Measurements from ENCODE around the gene GRAMD1A.
"Not testable (repeated sequence)": the region's sequence is repeated elsewhere in the genome, so short reads cannot be mapped to it uniquely, and the experiment has no call there.

GRAMD1A gene

GRCh38 chr19:35021016-35021415 lies 20.9 kb downstream of the GRAMD1A start:
- DNase-seq: peak; percentile 4

GRCh38 chr19:35021596-35021995 lies 21.5 kb downstream of the GRAMD1A start:
- DNase-seq: peak; percentile 3

- no peak for DNase-seq
Observed at GRCh38 chr19:35022460-35022859, 22.3 kb downstream of the GRAMD1A start.

DNA sequence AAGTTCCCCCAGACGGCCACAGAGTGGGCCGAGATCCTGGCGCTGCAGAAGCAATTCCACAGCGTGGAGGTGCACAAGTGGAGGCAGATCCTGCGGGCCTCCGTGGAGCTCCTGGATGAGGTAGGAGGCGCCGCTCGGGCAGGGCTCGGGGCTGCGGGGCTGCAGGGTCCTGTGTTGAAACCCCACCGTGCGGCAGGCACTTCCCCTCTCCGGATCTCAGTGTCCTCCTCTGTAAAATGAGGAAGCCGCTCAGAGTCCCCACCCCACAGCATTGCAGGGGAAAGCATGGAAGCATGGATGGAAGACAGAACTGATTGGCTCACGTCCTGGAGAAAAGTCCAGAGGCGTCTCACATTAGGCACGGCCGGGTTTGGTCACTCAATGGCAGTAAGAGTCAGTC lies 23.3 kb downstream of the GRAMD1A start:
- DNase-seq: no peak

GRCh38 chr19:35024095-35024494 lies 24.0 kb downstream of the GRAMD1A start:
- no peak for DNase-seq

GRCh38 chr19:35025969-35026368 lies 25.8 kb downstream of the GRAMD1A start:
- DNase-seq: no peak

GRCh38 chr19:35026418-35026817 lies 26.3 kb downstream of the GRAMD1A start:
- no peak for DNase-seq

DNA sequence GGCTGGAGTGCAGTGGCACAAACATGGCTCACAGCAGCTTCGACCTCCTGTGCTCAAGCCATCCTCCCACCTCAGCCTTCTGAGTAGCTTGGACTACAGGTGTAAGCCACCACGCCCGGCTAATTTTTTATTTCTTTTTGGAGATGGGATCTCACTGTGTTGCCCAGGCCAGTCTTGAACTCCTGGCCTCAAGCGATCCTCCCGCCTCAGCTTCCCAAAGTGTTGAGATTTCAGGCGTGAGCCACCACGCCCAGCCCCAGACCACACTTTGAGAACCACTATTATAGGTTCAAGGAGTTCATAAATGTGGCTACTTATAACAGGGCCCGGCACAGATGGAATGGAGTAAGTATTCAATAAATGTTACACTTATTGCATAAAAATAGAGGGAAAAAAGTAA lies 26.9 kb downstream of the GRAMD1A start:
- DNase-seq: no peak

- no peak for DNase-seq
Observed at GRCh38 chr19:35027851-35028599, 27.9 kb downstream of the GRAMD1A start.

DNA sequence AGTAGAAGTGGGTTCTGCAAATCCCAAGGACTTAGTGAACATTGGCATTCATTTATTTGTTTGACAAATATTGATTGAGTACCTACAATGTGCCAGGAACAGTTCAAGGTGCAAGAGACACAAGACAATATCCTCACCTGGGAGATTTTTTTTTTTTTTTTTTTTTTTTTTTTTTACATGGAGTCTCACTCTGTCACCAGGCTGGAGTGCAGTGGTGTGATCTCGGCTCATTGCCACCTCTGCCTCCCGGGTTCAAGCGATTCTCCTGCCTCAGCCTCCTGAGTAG lies 28.4 kb downstream of the GRAMD1A start:
- DNase-seq: not testable (repeated sequence)

- DNase-seq: not testable (repeated sequence)
Observed at GRCh38 chr19:35029275-35029736, 29.2 kb downstream of the GRAMD1A start.

DNA sequence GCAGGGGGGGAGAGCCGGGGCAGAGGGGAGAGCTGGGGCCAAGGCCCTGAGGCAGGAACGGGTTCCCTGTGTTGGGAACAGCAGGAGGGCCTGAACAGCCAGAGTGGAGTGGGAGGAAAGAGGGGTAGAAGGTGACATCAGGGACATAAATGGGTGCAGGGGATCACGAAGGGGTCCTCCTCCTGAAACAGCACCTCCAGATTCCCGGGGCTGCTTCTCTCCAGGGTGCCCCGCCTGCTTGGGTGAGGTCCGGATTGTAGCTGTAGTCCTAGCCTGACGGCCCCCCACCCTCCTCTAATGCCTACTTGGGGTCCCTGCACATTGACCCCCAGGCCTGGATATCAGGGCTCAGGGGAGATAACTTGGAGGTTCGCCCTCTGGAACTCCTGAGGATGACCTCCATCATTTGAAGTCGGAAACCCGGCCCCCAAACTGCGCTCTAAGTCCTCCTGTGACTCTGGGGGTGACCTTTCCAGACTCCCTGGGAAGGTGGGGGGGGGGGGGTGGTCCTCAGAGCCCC lies 29.7 kb downstream of the GRAMD1A start:
- peak; percentile 34 for DNase-seq

DNA sequence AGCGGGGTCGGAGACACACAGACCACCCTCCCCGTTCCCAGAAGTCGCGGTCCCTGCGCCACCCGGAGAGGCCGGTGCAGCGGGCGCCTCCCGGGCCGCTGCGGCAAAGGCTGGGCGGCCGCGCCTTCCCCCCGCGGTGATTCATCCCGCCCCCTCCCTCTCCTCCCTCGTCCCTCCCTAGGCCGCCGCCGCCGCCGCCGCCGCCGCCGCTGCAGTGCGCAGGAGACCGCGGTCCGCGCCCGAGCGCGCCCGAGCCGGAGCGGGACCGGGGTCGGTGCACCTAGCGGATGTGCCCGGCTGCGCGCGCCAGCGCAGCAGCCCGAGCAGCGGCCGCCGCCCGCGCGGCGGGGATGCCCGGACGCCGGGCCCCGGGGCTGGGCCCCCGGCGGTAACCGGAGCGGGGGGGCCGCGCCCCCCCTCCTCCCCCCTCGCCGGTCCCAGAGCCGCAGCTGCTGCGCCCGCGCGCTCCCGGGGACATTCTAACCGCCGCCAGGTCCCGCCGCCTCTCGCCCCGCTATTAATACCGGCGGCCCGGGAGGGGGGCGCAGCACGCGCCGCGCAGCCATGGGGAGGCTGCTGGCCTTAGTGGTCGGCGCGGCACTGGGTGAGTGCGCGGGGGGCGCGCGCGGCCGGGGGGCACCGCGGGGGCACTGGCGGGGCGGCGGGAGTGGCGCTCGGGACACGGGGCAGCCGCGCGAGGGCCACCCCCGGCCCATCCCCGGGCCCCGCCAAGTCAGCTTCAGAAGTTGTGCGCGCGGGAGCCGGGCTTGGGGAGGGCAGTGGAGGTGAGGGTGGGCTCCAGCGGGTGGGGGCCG lies 30.3 kb downstream of the GRAMD1A start, which contains the start of gene SCN1B:
TSS of gene SCN1B (plus strand) at position 214 of the 815 bp plus-strand sequence. CDS start at position 565, 351 bp downstream.
- DNase-seq: peak; percentile 84

DNA sequence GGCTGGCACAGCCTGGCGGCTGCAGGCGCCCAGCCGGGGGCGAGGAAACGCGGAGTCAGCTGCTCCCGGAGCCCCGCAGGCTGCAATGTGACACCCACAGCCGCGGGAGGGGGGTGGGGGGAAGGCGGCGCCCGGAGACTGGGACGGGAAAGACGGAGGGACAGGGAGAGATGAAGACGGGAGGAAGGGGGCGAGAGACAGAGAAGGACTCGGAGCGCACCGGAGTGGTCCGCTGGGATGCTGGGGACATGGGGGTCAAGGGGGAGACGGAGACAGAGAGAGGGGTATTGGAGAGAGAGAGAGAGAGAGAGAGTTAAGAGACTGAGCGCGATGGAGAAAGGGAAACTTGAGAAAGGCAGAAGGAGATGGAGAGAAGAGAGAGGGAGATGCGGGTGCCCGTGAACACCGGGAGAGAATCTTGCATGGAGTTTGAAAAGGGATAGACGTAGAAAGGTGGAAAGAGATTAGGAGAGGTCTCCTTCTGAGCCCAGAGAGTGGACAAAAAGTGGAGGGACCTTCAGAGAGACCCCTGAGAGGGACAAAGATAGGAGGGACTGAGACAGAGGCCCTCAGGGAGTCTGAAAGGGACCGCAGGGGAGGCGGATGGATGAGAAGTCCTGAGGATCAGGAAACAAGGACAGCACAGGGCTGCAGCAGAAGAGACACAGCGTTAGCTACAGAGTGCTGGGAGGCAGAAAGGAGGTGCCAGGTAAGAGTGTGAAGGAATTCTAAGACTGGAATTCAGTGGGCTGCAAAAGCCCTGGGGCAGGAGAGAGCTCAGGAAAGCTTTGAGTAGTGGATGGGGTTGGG lies 31.2 kb downstream of the GRAMD1A start:
- DNase-seq: no peak

DNA sequence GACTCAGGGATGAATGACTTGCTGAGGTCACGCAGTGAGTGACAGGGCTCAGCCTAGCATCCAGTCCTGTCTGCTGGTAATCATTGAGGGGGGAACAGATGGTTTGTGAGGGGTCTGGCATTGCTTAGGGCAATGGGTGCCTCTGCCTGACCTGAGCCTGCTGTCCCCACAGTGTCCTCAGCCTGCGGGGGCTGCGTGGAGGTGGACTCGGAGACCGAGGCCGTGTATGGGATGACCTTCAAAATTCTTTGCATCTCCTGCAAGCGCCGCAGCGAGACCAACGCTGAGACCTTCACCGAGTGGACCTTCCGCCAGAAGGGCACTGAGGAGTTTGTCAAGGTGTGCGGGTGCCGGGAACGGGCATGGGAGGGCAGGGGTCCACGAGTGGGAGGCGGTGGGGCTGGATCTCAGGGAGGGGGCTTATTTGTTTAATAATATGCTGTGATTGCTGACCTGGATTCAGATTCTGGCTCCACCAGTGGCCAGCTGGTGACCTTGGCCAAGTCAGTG lies 32.3 kb downstream of the GRAMD1A start:
- DNase-seq: no peak

GRCh38 chr19:35033067-35034004 lies 33.2 kb downstream of the GRAMD1A start:
- no peak for DNase-seq

DNA sequence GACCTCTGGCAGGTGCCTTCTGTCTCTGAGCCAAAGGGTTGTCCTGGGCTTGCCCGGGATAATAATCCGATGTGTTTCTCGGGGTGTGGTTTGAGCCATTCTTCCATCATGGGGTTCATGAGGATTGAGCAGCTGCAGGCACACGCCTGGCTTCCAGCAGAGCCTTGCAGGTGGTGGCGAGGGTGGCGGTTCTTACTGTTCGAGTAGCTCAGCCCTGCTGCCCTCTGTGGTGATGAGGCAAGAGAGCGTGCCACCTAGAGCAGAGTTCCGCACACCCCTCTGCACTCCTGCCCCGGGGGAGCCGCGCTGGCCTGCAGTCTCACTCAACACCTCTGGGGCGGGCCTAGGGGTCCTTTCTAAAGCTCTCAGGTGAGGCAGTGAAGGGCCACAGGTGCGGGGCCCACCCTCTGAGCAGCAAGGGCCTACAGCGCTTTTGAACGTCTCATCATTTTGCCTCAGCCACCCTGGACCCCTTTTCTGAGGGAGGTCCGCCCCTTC lies 33.9 kb downstream of the GRAMD1A start:
- no peak for DNase-seq

GRCh38 chr19:35034588-35035382 lies 34.7 kb downstream of the GRAMD1A start:
- no peak for DNase-seq

GRCh38 chr19:35037716-35038622 lies 37.8 kb downstream of the GRAMD1A start:
- DNase-seq: no peak

Measured in stimulated activated CD4-positive, alpha-beta T cell treated with anti-CD3 and anti-CD28 coated beads, Interleukin-15, amount 100 ng/mL, for 24 hours (primary cell).